GM13977 (cell line): ENCODE data around the gene MOB1A.

Experiments used
- DNase-seq: peaks from one replicate; pipeline ENCODE4 v3.0.0; 2012; ENCODE audit warnings: low spot score
- CTCF ChIP-seq: IDR thresholded peaks from 2 replicates; pipeline ENCODE4 v1.5.1; 2012; ENCODE audit warnings: mild to moderate bottlenecking, control low read depth; ENCODE audit not compliant: insufficient read depth; ENCODE audit errors: extremely low read depth, missing control alignments
- in situ Hi-C: fragments of 300-500 bp; cut with MboI; formaldehyde crosslinking; loops from one replicate; pipeline ENCODE4 v1.12.0; 2022; ENCODE audit warnings: low sequenced_read_pairs, low pct_unique_long_range_greater_than_20kb, mixed read lengths, inconsistent platforms; ENCODE audit not compliant: unreplicated experiment

Gene MOB1A

GRCh38 chr2:74103763-74104162, 74.9 kb downstream of the MOB1A start:
- TF ChIP-seq CTCF: no peak
- in situ Hi-C loops: no loop called here
- no peak for DNase-seq
